OCI-LY7 (cell line): ENCODE data around the gene CNTN5.
"Not testable (repeated sequence)": the region's sequence is repeated elsewhere in the genome, so short reads cannot be mapped to it uniquely, and the experiment has no call there.

ENCODE experiments used
- EZH2phosphoT487 ChIP-seq: fragments of 200-600 bp; sonication (generic); IDR thresholded peaks from 2 replicates; pipeline ENCODE4 v1.6.1; 2018; ENCODE audit warnings: low read depth, borderline replicate concordance, mild to moderate bottlenecking, mixed run types, antibody characterized with exemption, low read length, moderate library complexity, mixed read lengths
- TF ChIP-seq, protein P1 (sequence below): fragments of 200-600 bp; sonication (generic); conservative IDR thresholded peaks from 2 replicates; pipeline ENCODE4 v1.5.1; 2014; ENCODE audit warnings: mild to moderate bottlenecking, antibody characterized with exemption, low read length, moderate library complexity, mixed read lengths

DNA sequence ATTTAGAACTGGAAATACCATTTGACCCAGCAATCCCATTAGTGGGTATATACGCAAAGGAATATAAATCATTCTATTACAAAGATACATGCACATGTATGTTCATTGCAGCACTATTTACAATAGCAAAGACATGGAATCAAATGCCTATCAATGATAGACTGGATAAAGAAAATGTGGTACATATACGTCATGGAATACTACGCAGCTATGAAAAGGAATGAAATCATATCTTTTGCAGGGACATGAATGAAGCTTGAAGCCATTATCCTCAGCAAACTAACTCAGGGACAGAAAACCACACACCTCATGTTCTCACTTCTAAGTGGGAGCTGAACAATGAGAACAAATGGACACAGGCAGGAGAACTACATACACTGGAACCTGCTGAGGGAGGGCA lies 113.1 kb downstream of the CNTN5 start:
- TF ChIP-seq, protein P1, sequence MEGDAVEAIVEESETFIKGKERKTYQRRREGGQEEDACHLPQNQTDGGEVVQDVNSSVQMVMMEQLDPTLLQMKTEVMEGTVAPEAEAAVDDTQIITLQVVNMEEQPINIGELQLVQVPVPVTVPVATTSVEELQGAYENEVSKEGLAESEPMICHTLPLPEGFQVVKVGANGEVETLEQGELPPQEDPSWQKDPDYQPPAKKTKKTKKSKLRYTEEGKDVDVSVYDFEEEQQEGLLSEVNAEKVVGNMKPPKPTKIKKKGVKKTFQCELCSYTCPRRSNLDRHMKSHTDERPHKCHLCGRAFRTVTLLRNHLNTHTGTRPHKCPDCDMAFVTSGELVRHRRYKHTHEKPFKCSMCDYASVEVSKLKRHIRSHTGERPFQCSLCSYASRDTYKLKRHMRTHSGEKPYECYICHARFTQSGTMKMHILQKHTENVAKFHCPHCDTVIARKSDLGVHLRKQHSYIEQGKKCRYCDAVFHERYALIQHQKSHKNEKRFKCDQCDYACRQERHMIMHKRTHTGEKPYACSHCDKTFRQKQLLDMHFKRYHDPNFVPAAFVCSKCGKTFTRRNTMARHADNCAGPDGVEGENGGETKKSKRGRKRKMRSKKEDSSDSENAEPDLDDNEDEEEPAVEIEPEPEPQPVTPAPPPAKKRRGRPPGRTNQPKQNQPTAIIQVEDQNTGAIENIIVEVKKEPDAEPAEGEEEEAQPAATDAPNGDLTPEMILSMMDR = not testable (repeated sequence)
- not testable (repeated sequence) for TF ChIP-seq EZH2phosphoT487
